Measurements from ENCODE around the gene OSBPL5.

The OSBPL5 gene

GRCh38 chr11:3102641-3102921, 62.5 kb downstream of the OSBPL5 start:
- no peak for DNase-seq (ENCODE audit: low read depth in 3 of 3)

- no peak for DNase-seq (ENCODE audit: low read depth in 3 of 3)
These were observed 63.0 kb downstream of the OSBPL5 start for GRCh38 chr11:3101921-3102640.

GRCh38 chr11:3099178-3099577, 65.9 kb downstream of the OSBPL5 start:
- no peak for DNase-seq (ENCODE audit: low read depth in 3 of 3)

GRCh38 chr11:3096909-3097530, 68.1 kb downstream of the OSBPL5 start:
- DNase-seq (ENCODE audit: low read depth in 3 of 3), result no peak

- DNase-seq (ENCODE audit: low read depth in 3 of 3), result no peak
These were observed 69.3 kb downstream of the OSBPL5 start for GRCh38 chr11:3095712-3096361.

GRCh38 chr11:3094223-3094824, 70.8 kb downstream of the OSBPL5 start:
- no peak for DNase-seq (ENCODE audit: low read depth in 3 of 3)

- DNase-seq (ENCODE audit: low read depth in 3 of 3), result no peak
These were observed 71.6 kb downstream of the OSBPL5 start for GRCh38 chr11:3093281-3094191.

GRCh38 chr11:3092603-3093141, 72.4 kb downstream of the OSBPL5 start:
- no peak for DNase-seq (ENCODE audit: low read depth in 3 of 3)

- DNase-seq (ENCODE audit: low read depth in 3 of 3), result peak; percentile 42 to 66 (median 47)
These were observed 73.1 kb downstream of the OSBPL5 start for GRCh38 chr11:3091846-3092602.

GRCh38 chr11:3091081-3091845, 73.8 kb downstream of the OSBPL5 start:
- no peak for DNase-seq (ENCODE audit: low read depth in 3 of 3)

- no peak for DNase-seq (ENCODE audit: low read depth in 3 of 3)
These were observed 74.8 kb downstream of the OSBPL5 start for GRCh38 chr11:3090096-3090901.

- no peak for DNase-seq (ENCODE audit: low read depth in 3 of 3)
These were observed 75.7 kb downstream of the OSBPL5 start for GRCh38 chr11:3089236-3090061.

GRCh38 chr11:3088806-3089205, 76.3 kb downstream of the OSBPL5 start:
- DNase-seq (ENCODE audit: low read depth in 3 of 3), result no peak

- no peak for DNase-seq (ENCODE audit: low read depth in 3 of 3)
These were observed 77.0 kb downstream of the OSBPL5 start for GRCh38 chr11:3087821-3088800.

GRCh38 chr11:3087373-3087772, 77.7 kb downstream of the OSBPL5 start:
- no peak for DNase-seq (ENCODE audit: low read depth in 3 of 3)

GRCh38 chr11:3086671-3087150, 78.4 kb downstream of the OSBPL5 start:
- DNase-seq (ENCODE audit: low read depth in 3 of 3), result no peak

- DNase-seq (ENCODE audit: low read depth in 3 of 3), result no peak
These were observed 79.0 kb downstream of the OSBPL5 start for GRCh38 chr11:3086114-3086513.

Data from stimulated activated CD4-positive, alpha-beta T cell treated with anti-CD3 and anti-CD28 coated beads, TNF-alpha, amount 100 ng/mL, for 24 hours (primary cell).